ENCODE measurements around the gene TMEM138. TPM values are rescaled to one million over a fixed set of nuclear protein-coding genes. Genes with fewer than 3 reads are reported as not detected.

The TMEM138 gene
- total and polyA plus RNA-seq, 2 donors from 2014 or later = 42.3 to 62.3 TPM

GRCh38 chr11:61338783-61339489 lies 23.2 kb upstream of the TMEM138 start:
- DNase-seq (no peak), FAIRE-seq (no peak)
- no peaks in the 10 kb centered on the region for H3K27me3 ChIP-seq (ENCODE audit: control insufficient read depth, insufficient read depth, low read length)
- H3K9ac ChIP-seq (ENCODE audit: low read length in 3 of 3) = no peak overlapping the region
- intact Hi-C loops (cut with DNase I) = loop anchor here (5.0 kb wide), 1 partner anchor 48 kb away; no protein-coding TSS in a partner anchor
- H3K4me3 ChIP-seq (ENCODE audit: low read length in 3 of 3) = no peak overlapping the region
- H3K9me3 ChIP-seq (ENCODE audit: control insufficient read depth in 2 of 3, insufficient read depth in 1 of 3, low read length in 3 of 3) = no peaks in the 10 kb centered on the region
- H3K36me3 ChIP-seq (ENCODE audit: control insufficient read depth in 2 of 3, insufficient read depth in 3 of 3, low read length in 3 of 3) = peaks cover 0 to 48% (median 13%) of the 10 kb centered on the region in 3 donors
- TF ChIP-seq CTCF (IDR thresholded peaks at IDR 0.05; ENCODE audit: borderline replicate concordance, extremely low read depth, insufficient read depth) = no peak
- no peak overlapping the region for H3K27ac ChIP-seq (ENCODE audit: low read depth in 2 of 2, low read length in 2 of 2)
- peaks cover 0 to 18% (median 9%) of the 10 kb centered on the region in 3 donors for H3K4me1 ChIP-seq (ENCODE audit: control insufficient read depth in 2 of 3, insufficient read depth in 2 of 3, low read depth in 1 of 3, low read length in 3 of 3)

- TF ChIP-seq CTCF (IDR thresholded peaks at IDR 0.05; ENCODE audit: borderline replicate concordance, extremely low read depth, insufficient read depth) = no peak
- H3K4me1 ChIP-seq (ENCODE audit: control insufficient read depth in 2 of 3, insufficient read depth in 2 of 3, low read depth in 1 of 3, low read length in 3 of 3) = peaks cover 0 to 15% (median 4%) of the 10 kb centered on the region in 3 donors
- H3K27ac ChIP-seq (ENCODE audit: low read depth in 2 of 2, low read length in 2 of 2) = no peak overlapping the region
- no peak overlapping the region for H3K9ac ChIP-seq (ENCODE audit: low read length in 3 of 3)
- H3K4me3 ChIP-seq (ENCODE audit: low read length in 3 of 3) = no peak overlapping the region
- no peak for DNase-seq
- no peaks in the 10 kb centered on the region for H3K27me3 ChIP-seq (ENCODE audit: control insufficient read depth, insufficient read depth, low read length)
- intact Hi-C loops (cut with DNase I) = loop anchor here (5.0 kb wide), 1 partner anchor 48 kb away; no protein-coding TSS in a partner anchor
- no peak for FAIRE-seq
- H3K36me3 ChIP-seq (ENCODE audit: control insufficient read depth in 2 of 3, insufficient read depth in 3 of 3, low read length in 3 of 3) = peaks cover 0 to 49% (median 13%) of the 10 kb centered on the region in 3 donors
- no peaks in the 10 kb centered on the region for H3K9me3 ChIP-seq (ENCODE audit: control insufficient read depth in 2 of 3, insufficient read depth in 1 of 3, low read length in 3 of 3)
Measured at GRCh38 chr11:61339490-61339878, 22.7 kb upstream of the TMEM138 start.

DNA sequence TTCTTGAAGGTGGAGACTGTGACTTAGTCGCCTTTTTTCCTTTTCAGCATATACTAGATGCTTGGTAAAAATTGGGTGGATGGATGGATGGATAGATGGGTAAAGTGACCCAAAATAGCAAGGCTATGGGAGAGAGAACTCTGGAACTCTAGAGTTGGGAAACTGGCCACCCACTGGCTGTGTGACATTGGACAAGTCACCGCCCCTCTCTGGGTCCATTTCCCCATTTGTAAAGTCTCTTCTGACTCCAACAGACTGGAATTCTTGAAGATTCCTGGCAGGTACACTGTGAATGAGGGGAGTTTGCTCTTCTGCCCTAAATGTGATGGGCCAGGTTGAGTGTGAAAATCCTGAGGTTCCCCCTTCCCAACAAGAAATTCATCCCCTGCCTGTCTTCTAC lies 21.2 kb upstream of the TMEM138 start:
- no peak for TF ChIP-seq CTCF (IDR thresholded peaks at IDR 0.05; ENCODE audit: borderline replicate concordance, extremely low read depth, insufficient read depth)
- Histone ChIP-seq H3K36me3 (ENCODE audit: control insufficient read depth in 2 of 3, insufficient read depth in 3 of 3, low read length in 3 of 3) (peaks cover 0 to 57% (median 13%) of the 10 kb centered on the region in 3 donors), H3K27ac (ENCODE audit: low read depth in 2 of 2, low read length in 2 of 2) (no peak overlapping the region), H3K27me3 (ENCODE audit: control insufficient read depth, insufficient read depth, low read length) (no peaks in the 10 kb centered on the region), H3K9ac (ENCODE audit: low read length in 3 of 3) (no peak overlapping the region), H3K9me3 (ENCODE audit: control insufficient read depth in 2 of 3, insufficient read depth in 1 of 3, low read length in 3 of 3) (no peaks in the 10 kb centered on the region), H3K4me1 (ENCODE audit: control insufficient read depth in 2 of 3, insufficient read depth in 2 of 3, low read depth in 1 of 3, low read length in 3 of 3) (peaks cover 0 to 5% (median 2%) of the 10 kb centered on the region in 3 donors), H3K4me3 (ENCODE audit: low read length in 3 of 3) (no peak overlapping the region)
- FAIRE-seq = no peak
- DNase-seq = no peak
- intact Hi-C loops (cut with DNase I) = no loop called here

Data from kidney (tissue), 14 donors.